ENCODE results near the gene ANGEL2.
"Not testable (repeated sequence)": the region's sequence is repeated elsewhere in the genome, so short reads cannot be mapped to it uniquely, and the experiment has no call there.

The ANGEL2 gene, protein sequence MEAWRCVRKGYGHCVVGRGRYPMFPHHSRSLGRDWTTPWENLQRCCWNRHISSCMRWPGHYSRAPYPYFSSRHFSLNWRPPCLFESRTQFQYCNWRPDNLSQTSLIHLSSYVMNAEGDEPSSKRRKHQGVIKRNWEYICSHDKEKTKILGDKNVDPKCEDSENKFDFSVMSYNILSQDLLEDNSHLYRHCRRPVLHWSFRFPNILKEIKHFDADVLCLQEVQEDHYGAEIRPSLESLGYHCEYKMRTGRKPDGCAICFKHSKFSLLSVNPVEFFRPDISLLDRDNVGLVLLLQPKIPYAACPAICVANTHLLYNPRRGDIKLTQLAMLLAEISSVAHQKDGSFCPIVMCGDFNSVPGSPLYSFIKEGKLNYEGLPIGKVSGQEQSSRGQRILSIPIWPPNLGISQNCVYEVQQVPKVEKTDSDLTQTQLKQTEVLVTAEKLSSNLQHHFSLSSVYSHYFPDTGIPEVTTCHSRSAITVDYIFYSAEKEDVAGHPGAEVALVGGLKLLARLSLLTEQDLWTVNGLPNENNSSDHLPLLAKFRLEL

DNA sequence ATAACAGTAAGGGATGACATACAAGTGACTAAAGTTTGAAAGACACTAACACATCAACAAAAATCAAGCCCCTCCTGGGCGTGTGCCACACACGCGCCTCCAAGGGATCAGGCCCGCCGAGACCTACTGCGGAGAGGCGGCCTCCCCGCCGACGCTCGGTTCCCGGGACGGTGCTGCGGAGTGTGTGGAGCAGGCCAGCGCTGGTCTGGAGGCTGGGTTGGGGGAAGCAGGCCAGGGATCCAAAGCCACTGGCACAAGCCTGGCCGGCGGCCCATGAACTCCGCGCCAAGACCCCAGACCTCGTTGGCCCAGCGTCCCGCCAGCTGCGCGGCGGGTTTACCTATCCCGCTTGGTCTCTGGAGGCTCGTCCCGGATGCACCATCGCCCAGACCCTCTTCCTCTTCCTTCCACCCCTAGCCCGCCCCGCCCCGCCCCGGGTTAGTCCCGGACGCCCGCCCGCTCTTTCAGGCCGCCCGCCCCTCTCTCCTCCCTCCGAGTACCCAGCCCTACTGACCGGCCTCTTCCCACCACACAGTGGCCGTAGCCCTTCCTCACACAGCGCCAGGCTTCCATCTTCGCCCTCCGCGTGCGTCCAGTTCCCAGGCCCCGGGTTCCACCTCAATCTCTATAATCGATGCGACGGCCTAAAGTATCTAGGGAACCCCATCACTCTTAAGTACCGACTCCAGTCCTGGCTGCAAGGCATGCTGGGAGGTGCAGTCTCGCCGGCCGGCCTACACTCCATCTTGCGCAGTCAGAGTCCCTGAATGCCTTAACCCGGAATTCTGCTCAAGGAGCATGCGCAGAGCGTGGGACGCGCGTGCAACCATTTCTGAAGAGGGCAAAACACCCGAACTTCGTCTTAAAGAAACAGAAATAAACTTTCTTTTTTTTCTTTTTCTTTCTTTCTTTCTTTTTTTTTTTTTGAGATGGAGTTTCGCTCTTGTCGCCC is at the start of gene ANGEL2:
Gene ANGEL2 (minus strand): TSS at position 769 of the 952 bp plus-strand sequence. CDS start 196 bp downstream, at position 573.
- in situ Hi-C loops (cut with MboI; ENCODE audit: low sequenced_read_pairs) = no loop called here

DNA sequence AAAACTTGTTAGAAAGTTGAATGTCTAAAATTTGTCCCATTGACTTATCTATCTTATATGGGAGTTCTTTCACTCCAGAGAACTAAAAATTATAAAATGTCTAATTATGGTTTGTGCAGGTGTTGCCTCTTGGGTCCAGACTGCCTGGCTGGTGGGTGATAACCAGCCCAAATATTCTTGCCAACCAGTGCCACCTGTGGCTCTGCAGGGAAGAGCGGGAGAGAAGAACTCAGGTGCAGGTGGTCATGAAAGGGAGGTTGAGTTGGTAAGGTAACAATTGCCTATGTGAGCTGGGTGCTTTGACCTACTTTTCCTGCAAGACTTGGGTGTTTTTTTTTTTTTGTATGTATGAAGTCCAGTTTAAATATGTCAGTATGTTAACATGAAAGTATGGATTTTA is 45.6 kb upstream of the ANGEL2 start:
- in situ Hi-C loops (cut with MboI; ENCODE audit: low sequenced_read_pairs) = no loop called here

DNA sequence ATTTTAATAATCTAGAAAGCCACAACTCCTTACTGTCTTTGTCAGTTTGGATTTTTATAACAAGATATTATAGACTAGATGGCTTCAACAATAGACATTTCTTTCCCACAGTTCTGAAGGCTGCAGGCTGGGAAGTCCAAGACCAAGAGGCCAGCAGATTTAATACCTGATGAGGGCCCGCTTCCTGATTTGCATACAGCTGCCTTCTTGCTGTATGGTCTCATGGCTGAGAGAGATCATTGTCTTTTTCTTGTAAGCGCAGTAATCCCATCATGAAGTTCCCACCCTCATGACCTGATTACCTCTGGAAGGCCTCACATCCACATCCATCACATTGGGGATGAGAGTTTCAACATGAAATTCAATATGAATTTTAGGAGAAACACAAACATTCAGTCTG is 45.2 kb upstream of the ANGEL2 start:
- in situ Hi-C loops (cut with MboI; ENCODE audit: low sequenced_read_pairs) = no loop called here

DNA sequence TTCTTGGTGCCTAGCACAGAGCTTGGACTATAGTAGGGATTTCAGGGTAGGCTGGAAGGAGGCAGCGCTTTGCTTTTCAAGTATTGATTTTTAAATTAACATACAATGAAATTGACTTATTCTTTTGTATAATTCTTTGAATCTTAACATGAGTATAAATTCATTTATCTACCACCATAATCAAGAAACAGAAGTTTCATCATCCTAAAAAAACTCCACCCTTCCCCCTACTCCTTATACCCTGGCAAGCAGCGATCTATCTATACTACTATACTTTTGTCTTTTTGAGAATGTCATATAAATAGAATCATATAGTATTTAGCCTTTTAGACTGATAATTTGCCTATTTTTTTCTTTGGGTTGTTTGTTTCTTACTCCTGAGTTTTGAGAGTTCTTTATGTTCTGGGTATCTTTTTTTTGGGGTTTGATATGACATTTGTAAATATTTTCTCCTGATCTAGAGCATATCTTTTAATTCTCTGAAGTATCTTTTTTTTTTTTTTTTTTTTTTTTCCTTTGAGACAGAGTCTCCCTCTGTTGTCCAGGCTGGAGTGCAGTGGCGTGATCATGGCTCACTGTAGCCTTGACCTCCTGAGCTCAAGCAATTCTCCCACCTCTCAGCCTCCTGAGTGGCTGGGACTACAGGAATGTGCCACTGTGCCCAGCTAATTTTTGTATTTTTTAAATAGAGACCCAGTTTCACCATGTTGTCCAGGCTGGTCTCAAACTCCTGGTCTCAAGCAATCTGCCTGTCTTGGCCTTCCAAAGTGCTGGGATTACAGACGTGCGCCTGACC is 41.8 kb upstream of the ANGEL2 start:
- in situ Hi-C loops (cut with MboI; ENCODE audit: low sequenced_read_pairs) = no loop called here

DNA sequence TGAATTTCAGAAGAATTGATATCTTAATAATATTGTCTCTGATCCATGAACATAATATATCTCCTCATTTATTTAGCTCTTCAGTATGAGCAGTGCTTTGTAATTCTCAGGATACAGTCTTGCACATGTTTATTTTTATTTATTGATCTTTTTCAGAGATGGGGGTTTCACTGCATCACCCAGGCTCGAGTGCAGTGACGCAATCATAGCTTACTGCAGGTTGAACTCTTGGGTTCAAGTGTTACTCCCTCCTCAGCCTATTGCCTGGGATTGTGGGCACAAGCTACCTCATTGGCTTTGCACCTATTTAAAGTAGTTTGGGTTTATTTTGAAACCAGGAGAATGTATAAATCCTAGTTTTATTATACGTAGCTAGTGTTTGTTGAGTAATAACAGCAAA is 40.1 kb upstream of the ANGEL2 start:
- in situ Hi-C loops (cut with MboI; ENCODE audit: low sequenced_read_pairs) = no loop called here

DNA sequence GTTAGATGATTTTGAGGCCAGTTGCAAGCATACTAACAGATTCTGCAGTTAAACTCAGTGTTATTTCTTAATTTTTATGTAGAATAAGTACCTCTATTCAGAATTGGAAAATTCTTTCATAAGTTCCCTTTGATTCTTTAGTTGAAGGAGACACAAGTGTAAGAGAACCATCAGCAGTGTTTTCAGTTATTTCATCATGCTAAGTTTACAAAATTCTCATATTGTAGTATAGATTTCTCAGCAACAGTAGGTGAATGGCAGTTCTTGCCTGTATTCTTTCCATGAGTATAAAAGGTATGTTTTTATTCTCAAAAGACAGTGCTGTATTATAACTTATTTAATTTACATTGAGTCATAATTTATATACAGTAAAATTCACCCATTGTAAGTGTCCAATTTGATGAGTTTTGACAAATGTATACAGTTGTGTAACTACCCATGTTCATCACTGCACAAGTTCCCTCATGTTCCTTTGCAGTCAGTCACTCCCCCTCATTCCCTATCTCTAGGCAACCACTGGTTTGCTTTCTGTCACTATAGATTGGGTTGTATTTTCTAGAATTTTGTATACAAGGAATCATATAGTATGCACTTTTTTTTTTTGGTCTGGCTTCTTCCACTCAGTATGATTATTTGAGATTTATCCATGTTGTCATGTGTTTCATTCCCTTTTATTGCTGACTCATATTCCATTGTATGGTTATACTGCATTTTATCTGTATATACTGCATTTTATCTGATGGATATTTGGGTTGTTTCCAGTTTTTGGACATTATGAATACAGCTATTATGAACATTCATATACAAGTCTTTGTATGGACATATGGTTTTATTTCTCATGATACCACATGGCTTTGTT is 39.3 kb upstream of the ANGEL2 start:
- in situ Hi-C loops (cut with MboI; ENCODE audit: low sequenced_read_pairs) = no loop called here

DNA sequence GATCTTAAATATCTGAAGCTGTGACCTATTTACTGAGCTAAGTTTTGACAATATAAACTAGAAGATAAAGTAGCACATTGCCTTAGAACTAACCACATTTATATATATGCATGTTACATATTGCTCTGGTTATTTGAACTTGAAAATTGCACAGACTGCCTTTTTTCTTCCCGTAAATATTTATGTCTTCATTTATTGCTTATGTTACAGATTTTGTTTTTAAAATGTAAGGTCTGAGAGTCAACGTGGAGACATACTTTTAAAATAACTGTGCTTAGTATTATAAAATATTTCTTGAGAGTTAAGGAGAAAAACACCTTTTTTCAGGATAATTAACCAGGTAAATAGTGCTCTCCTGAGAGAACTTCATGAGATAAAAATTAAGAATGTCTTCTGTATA is 38.5 kb upstream of the ANGEL2 start:
- in situ Hi-C loops (cut with MboI; ENCODE audit: low sequenced_read_pairs) = no loop called here

DNA sequence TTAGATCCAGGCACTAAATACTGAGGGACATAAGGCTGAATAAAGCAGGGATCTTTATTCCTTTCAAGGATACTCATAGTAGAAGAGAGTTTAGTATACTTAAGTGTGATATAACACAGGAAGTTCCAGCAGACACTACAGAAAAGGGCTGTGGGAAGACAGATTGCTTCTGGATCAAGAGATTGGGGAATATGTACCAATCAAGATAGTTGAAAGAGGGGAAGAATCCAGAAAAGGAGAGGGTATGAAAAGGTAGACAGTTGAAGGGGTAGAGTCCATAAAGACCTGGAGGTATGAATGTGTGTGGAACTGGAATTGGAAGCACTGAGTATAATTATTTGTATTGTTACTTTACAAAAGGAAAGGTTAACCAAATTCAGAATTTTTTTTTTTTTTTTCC is 37.8 kb upstream of the ANGEL2 start:
- in situ Hi-C loops (cut with MboI; ENCODE audit: low sequenced_read_pairs) = no loop called here

DNA sequence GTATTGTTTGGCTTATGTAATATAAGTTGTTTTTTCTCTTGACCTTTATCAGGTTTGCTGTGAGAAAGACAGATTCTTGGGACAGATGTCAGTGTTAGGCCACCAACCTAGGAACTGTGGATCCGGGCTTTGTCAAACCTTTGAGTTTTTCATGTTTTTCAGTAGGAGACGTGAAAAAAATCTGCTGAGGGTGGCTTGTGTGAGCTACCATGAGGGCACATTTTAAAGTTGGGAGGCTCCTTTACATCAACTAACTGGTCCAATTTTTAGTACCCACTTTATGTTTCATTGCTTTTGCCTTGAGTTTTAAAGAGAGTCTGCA is 36.2 kb upstream of the ANGEL2 start:
- in situ Hi-C loops (cut with MboI; ENCODE audit: low sequenced_read_pairs) = no loop called here

DNA sequence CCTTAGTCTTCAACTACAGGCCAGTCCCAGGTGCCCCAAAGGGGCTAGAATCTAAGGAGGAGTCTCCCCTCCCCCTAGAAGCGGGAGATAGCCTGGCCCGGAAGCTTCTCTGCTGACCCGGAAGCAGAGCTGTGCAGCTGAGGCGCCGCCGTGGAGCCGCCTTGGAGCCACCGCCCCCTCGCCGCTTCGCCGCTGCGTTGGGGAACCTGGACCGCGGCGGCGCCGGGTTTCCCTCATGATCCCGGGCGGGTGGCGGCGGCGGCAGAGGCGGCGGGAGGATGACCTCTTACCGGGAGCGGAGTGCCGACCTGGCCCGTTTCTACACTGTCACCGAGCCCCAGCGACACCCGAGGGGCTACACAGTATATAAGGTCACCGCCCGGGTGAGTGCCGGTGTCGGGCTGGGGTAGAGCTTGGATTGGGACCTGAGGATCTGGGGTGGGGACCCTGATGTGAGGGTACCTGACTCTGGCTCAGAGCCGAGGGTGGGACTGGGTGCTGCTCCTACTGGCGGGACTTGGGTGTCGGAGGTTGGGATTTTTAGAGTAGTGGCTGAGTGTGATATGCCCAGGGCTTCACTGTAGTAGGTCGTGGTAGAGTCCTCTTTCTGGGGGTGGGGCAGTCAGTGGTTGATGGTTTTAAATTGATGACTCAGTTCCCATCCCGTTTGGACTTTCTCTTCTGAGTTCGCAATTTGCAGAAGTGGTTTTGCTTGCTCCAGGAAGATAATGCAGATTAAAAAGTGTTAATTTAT is 35.6 kb upstream of the ANGEL2 start, which contains the start of gene RPS6KC1:
Gene RPS6KC1 (plus strand): TSS at position 115 of the 754 bp plus-strand sequence. CDS start 164 bp downstream, at position 279.
- in situ Hi-C loops (cut with MboI; ENCODE audit: low sequenced_read_pairs) = no loop called here

DNA sequence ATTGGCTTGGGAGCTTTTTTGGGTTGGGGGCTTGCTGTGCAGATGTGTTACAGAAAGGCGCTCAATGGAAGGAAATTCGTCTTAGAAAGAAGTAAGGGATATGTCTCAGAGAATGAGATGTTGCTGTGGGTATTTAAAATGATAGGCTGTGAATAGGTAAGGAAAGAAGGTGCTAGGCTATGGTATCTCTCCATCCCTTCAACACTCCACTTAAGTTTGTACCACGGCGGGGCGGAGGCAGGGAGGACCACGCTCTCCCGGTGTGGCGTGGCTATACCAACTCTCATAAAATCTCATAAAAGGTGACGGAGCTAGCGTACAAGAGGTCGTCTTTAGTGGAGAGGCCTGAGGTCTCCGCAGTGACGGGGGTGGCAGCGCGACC is 35.1 kb upstream of the ANGEL2 start:
- in situ Hi-C loops (cut with MboI; ENCODE audit: low sequenced_read_pairs) = no loop called here

DNA sequence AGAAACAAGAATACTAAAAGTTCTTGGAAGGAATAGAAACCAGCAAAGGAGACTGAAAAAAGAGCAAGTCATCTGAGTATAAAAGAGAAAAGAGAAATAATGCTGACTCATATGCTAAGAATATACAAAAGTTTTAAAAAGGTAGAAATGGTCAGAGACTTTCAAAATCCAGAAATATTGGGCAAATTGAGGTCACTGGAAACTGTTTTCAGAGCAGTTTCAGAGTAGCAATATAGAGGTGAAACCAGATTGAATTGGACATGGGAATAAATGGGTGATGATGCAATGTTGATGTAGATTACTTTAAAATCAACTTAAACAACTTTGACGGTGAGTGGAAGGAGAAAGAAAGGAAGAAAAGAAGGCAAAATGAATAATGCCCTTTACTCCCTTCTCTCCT is 33.6 kb upstream of the ANGEL2 start:
- in situ Hi-C loops (cut with MboI; ENCODE audit: low sequenced_read_pairs) = no loop called here

DNA sequence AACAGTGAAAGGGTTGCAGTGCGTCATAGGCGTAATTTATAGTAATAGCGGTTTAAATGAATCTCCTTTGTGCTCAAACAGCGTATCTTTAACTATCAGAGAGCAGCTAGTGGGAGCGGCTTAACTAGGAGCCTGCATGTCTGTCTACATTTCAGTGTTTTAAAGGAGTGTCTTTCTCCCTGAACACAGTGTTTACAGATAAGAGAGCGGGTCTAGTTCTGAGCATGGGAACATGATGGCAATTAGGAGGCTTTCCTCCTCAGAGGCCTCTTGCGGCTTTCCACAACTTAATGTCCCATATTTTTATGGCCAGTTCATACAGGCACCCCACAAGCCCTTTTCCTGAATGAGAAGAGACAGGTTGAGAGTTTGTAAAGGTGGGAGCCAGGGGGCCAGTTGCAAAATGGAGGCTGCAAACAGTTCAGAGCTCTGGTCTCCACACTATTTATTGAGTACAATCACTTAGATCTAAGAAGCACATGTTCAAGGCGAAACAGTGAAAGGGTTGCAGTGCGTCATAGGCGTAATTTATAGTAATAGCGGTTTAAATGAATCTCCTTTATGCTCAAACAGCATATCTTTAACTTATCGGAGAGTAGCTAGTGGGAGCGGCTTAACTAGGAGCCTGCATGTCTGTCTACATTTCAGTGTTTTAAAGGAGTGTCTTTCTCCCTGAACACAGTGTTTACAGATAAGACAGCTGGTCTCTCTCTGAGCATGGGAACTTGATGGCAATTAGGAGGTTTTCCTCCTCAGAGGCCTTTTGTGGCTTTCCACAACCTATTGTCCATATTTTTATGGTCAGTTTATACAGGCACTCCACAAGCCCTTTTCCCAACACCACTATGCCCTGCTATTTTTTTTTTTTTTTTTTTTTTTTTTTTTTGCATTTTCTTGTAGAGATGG is 29.9 kb upstream of the ANGEL2 start:
- in situ Hi-C loops (cut with MboI; ENCODE audit: low sequenced_read_pairs) = not testable (repeated sequence)

DNA sequence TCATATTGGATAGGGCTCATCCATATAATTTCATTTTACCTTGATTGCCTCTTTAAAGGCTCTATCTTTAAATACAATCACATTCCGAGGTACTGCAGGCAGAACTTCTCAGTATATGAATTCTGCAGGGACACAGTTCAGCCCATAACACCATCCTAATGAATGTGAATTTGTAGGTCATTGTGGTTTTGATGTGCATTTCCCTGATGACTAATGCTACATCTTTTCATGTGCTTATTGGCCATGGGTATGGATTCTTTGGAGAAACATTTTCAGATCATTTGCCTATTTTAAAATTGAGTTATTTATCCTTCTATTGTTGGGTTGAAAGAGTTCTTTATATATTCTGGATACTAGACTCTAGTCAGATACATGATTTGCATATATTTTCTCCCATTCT is 25.8 kb upstream of the ANGEL2 start:
- in situ Hi-C loops (cut with MboI; ENCODE audit: low sequenced_read_pairs) = no loop called here

DNA sequence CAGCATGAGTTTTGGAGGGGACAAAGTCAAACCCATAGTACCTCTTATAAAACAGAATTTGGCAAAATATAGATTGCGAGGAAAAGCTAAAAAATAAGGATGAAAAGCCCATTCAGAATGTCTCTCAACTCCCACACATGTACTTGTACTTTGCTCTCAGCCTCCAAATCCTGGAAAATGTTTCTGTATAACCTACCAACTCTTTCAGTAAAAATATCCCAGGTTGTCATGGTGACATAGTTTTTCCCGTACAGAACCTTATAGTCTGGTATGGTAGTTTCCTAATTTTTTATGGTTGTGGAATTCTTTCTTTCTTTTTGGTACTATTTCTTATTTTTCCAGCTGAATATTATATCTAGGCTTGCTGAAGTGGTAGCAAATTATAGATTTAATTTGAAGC is 19.9 kb upstream of the ANGEL2 start:
- in situ Hi-C loops (cut with MboI; ENCODE audit: low sequenced_read_pairs) = no loop called here

DNA sequence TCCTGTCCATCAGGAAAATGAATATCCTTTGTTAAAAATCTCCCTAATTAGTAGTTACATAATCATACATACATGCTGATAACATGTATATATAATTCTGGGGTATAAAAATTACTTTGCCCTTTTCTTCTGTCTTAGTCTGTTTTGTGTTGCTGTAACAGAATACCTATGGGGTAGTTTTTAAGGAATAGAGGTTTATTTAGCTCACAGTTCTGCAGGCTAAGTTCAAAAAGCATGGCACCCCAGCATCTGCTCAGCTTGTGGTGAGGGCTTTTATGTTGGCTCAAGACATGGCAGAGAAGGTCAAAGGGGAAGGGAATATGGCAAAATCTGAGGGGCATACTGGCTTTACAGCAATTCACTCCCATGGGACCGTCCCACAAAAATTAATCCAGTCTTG is 19.0 kb upstream of the ANGEL2 start:
- in situ Hi-C loops (cut with MboI; ENCODE audit: low sequenced_read_pairs) = no loop called here

DNA sequence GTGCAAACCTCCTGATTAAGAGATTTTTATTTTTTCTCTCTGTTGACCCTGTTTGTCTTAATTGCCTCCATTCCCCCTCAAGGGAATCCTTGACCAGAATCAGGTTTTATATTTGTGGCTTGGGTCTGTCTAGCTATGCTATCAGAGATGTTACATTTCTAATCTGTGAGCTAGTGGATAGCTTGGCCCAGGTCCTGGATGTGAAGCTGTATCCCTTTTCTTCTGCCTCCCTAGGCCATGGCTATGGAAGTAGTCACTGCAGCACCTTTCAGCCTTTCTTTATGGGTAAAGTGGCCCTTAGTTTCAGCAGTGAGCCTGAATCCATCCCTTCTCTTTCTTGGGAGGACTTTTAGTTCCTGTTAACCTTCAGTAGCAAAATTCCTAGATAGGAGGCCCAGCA is 17.0 kb upstream of the ANGEL2 start:
- in situ Hi-C loops (cut with MboI; ENCODE audit: low sequenced_read_pairs) = no loop called here

DNA sequence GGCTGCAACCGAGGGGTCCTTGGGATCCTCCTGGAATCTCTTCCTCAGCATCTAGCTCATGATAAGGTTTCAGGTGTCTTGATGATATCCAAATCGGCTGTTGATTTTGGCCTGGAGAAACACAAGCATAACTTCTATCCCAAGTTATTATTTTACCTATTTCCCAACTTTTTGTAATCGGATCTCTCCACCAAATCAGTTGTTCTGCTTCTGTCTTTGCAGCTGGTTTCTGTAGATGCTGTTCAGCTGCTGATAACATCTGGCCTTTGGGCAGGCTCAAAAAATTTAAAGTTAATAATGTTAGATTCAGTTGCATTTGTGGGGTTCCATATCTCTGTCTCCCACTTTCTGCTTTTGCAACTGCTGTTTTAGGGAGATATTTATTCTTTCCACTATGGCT is 11.4 kb upstream of the ANGEL2 start:
- in situ Hi-C loops (cut with MboI; ENCODE audit: low sequenced_read_pairs) = not testable (repeated sequence)
